ENCODE data around the gene ZDHHC14.

ZDHHC14 gene

DNA sequence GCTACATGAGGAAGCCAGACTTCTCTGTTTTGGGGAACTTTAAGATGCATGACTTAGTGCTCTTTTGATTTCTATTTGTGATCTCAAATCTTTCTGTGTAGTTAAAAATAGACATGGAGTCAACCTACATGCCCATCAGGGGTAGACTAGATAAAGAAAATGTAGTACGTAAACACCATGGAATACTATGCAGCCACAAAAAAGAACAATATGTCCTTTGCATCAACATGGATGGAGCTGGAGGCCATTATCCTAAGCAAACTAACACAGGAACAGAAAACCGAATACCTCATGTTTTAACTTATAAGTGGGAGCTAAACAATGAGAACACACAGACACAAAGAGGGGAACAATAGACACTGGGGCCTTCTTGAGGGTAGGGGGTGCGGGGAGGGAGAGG lies 102.8 kb downstream of the ZDHHC14 start:
- FAIRE-seq (peak; percentile 24), DNase-seq (ENCODE audit: extremely low spot score, insufficient read length, low read depth) (no peak)

DNA sequence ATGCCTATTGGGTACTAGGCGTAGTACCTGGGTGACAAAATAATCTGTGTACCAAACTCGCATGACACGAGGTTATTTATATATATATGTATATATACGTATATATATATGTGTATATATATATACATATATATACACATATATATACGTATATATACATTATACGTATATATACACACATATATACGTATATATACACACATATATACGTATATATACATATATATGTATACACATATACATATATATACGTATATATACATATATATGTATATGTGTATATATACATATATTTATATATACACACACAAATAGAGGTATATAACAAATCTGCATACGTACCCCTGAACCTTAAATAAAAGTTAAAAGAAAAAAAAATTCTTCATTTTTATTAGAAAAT lies 103.2 kb downstream of the ZDHHC14 start:
- no peak for DNase-seq (ENCODE audit: extremely low spot score, insufficient read length, low read depth)
- FAIRE-seq = no peak

DNA sequence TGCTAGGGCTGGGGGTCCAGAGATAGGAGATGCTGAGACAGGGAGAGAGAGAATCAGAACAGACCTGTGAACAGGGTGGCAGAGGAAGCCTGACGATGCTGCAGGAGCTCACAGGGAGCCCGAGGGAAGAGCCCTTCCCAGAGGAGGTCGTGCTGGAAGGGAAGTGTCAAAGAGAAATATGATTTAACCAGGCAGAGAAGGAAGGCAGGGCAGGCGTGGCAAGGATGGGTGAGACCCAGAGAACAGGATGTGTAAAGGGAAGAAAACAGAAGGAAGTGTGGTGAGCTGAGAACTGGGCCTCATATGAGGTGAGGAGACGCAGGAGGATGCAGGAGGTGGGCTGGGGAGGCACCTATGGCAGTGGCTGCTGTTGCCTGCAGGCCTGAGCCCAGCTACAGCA lies 105.6 kb downstream of the ZDHHC14 start:
- FAIRE-seq = peak; percentile 57
- no peak for DNase-seq (ENCODE audit: extremely low spot score, insufficient read length, low read depth)

DNA sequence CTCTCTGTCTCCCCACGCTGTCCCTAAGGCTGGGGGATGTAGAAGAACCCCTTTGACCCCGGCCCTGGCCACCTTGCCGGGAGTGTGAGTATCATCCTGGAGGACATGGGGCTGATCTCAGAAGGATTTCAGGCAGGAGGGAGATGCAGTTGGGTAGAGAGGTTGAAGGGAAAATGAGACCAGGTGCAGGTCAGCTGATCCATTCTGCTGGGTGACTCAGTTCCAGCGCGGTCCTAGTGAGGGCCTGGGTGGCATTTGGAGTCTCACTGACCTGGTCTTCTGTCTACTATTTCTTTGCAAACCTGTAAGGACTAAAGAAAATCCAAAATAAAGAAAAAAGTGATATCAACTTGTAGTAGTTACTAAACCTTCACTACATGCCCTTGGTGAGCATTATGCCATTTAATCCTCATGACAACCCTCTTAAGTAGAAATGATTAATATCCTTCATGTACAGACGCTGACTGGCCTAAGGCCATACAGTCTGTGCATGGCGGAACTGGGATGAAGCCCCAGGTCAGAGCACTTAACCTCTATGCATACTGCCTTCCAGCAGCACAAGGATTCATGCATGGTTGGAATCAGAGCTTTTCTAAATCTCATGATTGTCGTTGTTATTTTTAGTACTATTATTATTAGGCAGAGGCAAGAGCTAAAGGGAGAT lies 106.3 kb downstream of the ZDHHC14 start:
- DNase-seq (ENCODE audit: extremely low spot score, insufficient read length, low read depth) = no peak

DNA sequence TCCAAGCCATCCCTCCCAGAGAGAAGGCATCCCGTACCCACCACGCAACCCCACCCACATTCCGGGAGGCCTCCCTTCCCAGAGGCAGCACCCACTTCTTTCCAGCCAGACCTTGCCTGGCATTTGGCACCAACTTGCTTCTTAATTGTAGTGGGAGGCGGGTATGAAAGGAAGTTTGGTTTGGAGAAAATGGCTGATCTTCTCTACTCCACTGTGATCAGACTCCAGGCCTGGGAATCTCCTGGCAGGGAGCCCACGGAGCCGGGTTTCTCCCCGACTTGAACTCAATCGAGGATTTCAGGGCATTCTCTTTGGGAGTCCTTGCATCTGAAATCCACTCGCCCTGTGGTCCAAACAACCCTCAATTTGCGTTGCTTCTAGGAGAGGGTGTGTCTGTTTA lies 107.1 kb downstream of the ZDHHC14 start:
- FAIRE-seq = no peak
- no peak for DNase-seq (ENCODE audit: extremely low spot score, insufficient read length, low read depth)

More for the DNA sequence above, 106.3 kb downstream of the ZDHHC14 start:
- FAIRE-seq = no peak

DNA sequence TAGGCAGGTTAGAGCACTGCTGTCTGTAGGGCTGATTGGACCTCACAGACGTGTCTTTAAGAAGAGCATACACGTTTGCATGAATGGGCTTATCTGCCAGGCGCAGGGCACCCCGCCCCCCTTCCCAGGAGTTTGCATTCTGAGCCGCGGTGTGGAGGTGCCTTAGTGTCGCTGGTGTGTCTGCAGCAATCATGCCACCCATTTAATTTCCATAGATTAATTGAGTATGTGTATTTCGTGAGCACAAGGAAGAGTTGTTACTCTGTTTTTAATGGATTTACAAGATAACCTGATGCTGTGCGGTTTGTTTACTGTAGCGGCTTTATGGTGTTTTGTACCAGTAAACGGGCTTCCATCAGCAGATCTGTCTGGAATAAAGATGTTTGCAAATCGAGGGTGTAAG lies 107.7 kb downstream of the ZDHHC14 start:
- DNase-seq (ENCODE audit: extremely low spot score, insufficient read length, low read depth) = no peak
- no peak for FAIRE-seq

DNA sequence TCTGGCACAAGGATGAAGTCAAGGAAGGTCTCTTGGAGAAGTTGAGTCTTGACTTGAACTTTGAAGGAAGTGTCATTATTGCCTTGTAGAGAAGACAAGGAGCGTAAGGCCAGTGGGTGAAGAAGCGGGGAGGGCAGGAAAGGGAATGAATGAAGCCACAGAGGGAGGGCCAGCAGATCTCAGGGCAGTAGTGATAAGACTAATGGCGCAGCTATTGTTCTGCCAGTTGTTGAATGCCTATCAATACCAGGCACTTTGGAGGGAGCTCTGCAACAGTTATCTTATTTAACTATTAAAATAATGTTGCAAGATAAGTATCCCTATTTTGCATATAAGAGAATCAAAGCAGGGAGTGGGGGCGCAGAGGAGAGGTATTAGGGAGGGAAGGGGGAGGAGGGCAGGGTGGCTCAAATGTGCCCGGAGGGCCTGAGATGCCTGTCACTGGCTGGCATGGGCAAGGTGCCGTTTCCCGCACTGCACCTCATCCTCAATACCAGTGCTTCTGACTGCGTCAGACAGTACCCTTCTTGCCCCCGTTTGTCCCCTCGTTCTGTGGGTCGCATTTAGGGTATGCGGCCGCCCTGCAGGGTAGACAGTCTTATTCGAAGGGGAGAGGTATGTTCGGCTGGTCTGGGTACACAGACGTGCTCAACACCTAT lies 109.8 kb downstream of the ZDHHC14 start:
- no peak for DNase-seq (ENCODE audit: extremely low spot score, insufficient read length, low read depth)
- FAIRE-seq = no peak

DNA sequence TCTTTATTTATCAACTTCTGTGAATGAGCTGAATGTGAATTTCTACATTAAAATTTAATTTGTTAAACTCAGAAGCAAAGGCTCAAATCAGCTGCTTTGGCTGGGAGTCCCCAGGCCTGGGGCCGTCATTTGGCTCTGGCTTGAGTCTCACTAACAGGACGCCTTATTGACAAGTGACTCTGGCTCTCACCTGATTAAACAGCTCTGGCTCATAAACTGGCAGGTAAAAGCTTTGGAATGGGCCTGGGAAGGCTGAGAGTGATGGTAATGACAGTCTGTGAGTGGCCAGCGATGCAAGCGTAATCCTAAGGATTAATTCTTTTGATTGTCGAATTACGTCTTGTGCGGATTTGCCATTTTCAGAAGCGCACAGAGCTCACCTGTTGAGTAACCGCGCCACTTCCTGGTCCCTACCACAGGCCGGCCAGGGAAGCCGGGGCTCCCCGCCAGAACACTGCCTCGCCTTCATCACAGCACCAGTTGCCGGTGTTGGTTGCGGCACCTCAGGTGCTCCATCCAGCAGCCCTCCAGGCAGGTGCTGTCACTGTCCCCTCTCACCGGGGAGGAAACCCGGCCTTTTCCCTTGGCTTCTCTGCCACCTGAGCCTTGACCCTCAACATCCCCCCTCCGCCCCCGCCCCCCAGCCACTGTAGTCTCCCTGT lies 110.7 kb downstream of the ZDHHC14 start:
- DNase-seq (ENCODE audit: extremely low spot score, insufficient read length, low read depth) (no peak), FAIRE-seq (no peak)

DNA sequence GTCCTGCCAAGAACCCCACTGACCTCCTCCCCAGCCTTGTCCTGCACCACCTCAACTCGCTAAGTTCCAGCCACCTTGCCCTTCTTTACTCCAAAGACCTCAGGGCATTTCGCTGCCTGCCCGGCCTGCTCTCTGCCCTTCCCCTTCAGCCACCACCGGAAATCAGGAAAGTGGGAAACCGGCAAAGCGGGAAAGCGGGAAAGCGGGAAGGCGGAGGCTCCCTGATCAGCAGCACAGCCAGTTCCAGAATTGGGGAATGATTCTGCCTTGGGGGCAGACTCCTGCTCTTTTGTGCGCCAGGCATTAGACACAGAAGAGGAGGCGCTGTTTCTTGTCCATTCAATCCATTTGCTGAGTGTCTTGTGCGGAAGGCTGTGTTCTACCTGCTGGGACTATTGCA lies 111.3 kb downstream of the ZDHHC14 start:
- no peak for DNase-seq (ENCODE audit: extremely low spot score, insufficient read length, low read depth)
- no peak for FAIRE-seq

DNA sequence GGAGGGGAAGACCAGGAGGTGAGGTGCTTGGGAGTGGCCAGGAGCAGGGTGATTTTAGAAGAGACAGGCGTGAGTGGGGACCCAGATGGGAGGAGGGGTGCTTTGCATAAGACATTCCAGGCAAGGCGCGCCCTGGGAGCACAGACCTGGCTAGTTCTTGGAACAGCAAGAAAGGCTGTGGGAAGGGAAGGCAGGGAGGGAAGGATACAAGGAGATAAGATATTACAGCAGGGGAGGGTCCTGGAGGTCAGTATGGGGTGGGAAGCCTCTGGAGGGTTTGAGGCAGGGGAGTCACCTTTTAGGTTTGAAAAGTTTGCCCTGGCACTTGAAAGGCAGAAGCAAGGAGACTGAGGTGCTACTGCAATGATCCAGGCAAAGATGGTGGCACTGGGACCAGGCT lies 111.8 kb downstream of the ZDHHC14 start:
- FAIRE-seq = no peak
- DNase-seq (ENCODE audit: extremely low spot score, insufficient read length, low read depth) = no peak

DNA sequence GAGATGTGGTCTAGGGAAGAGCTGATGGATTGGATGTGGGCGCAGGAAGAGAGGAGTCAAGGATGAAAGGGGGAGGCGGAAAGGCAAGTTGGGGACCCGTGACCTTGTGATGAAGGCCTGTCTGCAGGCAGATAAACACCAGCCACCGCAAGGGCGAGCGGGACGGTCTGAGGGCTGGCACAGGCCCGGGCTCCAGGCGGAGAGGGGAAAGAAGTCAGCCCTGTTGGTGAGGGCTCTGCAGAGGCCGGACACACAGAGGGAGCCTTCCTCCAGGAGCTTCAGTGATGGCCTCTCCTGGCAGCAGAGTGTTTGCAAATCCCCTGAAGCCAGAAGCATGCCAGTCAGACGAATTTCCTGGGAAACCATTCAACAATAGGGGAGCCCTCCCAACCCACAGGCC lies 112.2 kb downstream of the ZDHHC14 start:
- DNase-seq (ENCODE audit: extremely low spot score, insufficient read length, low read depth) (no peak), FAIRE-seq (no peak)

DNA sequence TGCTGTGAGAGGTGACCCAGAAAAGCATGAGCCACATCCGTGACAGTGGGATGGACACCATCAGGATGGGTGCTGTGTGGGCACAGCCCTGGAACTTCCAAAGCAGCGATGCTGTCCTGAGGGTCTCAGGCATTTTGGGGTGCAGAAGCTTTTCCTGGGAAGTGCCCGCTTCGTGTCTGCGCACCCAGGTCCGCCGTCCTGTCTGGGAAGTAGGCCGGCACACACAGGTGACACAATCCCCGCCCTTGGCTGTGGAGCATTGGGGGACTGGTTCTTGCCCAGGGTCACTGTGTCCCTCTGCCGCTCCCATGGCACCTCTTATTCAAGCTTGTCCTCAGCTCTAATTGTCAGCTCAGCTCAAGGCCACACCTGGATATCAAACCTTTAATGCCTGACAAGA lies 112.6 kb downstream of the ZDHHC14 start:
- no peak for DNase-seq (ENCODE audit: extremely low spot score, insufficient read length, low read depth)

DNA sequence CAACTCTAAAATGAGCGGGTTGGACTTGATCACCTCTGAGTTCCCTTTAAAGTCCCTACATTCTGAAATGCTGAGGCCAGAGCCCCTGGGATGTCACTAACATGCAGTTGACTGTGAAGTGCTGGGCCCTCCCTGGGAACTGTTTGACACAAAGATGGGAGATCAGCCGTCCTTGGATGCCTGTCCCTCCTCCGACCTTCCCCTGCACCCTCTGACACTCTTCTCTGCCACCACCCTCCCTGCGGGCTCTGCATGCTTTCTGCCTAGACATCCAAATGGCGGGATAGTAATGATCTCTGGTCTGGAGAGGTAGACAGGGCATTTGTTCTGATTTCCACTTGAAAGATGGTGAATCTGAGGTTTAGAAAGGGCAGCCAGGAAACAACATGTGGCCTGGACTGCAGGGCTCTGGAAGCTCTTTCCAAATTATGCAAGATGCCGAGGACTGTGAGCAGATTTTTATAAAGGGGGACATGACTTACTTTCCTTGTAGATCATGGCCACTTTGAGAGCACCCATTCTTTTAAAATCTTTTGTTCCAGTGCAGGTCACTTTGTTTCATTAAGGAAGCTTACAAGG lies 113.2 kb downstream of the ZDHHC14 start:
- DNase-seq (ENCODE audit: extremely low spot score, insufficient read length, low read depth) (no peak), FAIRE-seq (no peak)

More for the DNA sequence above, 112.6 kb downstream of the ZDHHC14 start:
- no peak for FAIRE-seq

DNA sequence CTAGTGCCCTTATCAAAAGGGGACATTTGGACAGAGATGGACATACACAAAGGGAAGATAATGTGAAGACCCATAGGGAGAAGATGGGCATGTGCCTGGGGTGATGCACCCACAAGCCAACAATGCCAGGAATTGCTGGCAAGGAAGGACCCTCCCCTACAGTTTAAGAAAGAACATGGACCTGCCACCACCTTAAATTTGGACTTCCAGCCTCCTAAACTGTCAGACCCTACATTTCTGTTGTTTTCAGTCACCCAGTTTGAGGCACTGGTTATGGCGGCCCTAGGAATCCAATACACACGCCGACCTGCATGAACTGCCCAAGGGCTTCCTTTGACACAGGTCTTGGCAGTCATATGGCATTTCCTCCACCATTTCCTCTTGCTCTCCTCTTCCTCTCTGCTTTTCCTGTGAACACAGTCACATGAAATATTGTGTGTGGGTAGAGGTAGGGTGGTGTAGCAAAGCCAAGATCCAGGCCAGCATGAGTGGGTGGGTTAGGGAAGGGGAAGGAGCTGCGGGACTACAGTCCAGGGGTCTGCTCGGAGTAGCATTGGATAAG lies 115.6 kb downstream of the ZDHHC14 start:
- no peak for DNase-seq (ENCODE audit: extremely low spot score, insufficient read length, low read depth)
- FAIRE-seq = no peak

DNA sequence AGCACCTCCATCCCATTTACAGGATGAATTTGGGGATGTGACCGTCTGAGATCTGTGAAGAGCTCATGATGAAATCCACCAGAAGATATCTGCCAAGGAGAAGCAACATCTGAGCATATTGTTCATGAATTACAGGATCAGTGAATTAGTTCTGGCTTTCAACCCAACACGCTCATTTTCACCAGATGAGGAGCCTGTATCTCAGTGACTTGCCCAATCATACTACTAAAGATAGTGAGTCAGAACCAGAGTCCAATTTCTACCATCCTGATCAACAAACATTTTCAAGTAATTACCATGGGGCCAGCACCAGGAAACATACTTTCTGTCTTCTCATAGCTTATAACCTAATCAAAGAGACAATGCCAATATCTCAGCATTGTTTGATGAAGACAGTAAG lies 116.6 kb downstream of the ZDHHC14 start:
- FAIRE-seq (no peak), DNase-seq (ENCODE audit: extremely low spot score, insufficient read length, low read depth) (no peak)

DNA sequence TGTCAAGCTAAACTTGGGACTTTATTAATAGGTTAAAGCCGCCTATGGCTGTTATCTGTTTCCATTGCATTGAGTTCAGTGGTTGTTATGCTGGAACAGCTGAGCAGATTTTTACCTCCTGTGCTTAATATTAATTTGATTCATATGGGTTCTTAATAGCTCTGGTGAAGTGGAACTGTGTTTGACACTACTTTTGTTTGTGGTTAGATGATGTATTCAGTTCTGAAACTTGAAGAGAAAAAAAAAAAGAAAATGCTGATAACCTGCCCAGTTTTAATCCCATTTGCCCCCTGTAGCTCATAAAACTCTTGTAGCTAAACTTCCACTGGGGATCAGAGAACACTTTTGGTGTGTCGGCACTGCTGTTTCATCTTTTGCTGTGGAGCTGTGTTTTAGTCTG lies 117.8 kb downstream of the ZDHHC14 start:
- DNase-seq (ENCODE audit: extremely low spot score, insufficient read length, low read depth) = no peak
- no peak for FAIRE-seq

DNA sequence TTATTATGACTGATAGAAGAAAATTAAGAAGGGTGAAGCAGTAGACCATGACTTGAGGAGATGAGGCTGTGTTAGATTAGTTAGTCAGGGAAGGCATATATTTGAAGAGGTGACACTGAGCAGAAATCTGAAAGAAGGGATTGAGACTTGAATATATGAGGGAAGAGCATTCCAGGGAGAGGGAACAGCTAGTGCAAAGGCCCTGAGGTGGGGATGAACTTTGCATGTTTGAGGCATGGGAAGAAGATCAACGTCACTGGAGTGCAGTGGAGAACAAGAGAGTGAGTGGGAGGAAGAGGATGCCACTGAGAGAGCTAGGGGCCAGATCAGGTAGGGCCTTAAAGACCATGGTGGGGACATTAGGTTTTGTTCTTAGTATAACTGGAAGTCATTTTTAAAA lies 119.0 kb downstream of the ZDHHC14 start:
- FAIRE-seq = no peak

DNA sequence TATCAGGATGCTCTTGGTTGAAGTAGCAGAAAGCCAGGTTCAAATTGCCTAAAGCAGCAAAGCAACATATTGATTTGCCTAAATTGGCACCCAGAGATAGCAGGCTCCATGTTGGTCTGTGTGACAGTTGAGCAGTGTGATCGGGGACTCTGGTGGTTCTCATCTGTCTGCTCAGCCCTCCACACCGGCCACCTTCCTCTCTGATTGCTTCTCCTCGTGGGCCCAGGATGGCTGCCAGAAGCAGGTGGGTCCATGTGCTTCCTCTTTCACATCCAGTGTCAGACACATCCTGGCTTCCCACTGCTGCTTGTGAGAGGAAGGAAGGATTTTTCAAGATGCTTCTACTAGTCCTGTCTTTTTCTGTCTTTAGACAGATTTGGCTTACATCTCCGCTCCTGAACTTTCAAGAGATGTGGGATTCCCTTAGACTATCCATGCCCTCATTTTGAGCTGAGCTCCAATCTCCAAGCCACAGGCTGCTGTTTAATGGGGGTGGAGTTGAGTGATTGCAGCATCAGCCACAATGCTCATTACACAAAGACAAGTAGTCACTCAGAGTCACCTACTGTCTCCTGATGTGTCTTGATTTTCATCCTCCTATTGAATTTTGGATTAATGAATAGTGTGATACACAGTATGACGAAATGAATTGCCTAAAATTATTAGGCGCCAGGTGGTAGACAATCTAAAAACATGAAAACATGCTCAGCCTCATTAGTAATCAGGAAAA lies 122.2 kb downstream of the ZDHHC14 start:
- DNase-seq (ENCODE audit: extremely low spot score, insufficient read length, low read depth) (no peak), FAIRE-seq (no peak)

More for the DNA sequence above, 119.0 kb downstream of the ZDHHC14 start:
- no peak for DNase-seq (ENCODE audit: extremely low spot score, insufficient read length, low read depth)

DNA sequence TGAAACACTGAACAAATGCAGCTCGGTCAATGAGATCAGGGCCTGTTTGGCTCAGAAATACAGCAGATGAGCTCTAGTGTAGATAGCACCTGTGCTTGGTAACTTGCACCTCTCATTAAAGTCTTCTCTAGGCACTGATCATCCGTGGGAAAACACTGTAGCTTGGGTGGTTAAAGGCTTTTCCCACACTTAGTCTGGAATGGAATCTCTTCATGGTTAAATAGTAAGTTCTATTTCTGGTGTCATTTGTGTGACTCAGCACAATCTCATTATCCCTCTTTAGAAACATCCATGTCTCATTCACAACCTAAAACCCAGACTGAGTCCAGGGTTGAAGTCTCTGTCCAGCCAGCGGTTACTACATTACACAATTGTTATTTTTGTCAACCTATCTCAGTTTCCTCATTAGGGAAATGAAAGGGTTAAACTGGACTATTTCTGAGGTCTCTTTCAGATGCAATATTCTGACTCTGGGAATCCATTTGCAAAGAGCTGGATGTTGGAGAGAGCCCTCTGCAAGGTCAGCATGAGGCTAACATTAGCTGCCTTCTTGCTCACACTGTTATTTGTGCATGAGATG lies 125.0 kb downstream of the ZDHHC14 start:
- FAIRE-seq = no peak
- DNase-seq (ENCODE audit: extremely low spot score, insufficient read length, low read depth) = no peak

All from GM18507 (cell line).